K562 (cell line): ENCODE data around the gene MRAS. TPM values are rescaled to one million over a fixed set of nuclear protein-coding genes. Genes with fewer than 3 reads are reported as not detected.

ENCODE experiments used
- ATF3 ChIP-seq, 2 experiments: fragments of 450-650 bp in 1 of 2; sonication (generic) in 1 of 2; formaldehyde crosslinking in 1 of 2; IDR thresholded peaks in 1 of 2; conservative IDR thresholded peaks in 1 of 2; 2 replicates each; pipeline versions ENCODE4 v1.6.1 to v1.8.1; 2016 to 2023; ENCODE audit warnings: mild to moderate bottlenecking in 2 of 2, moderate library complexity in 2 of 2, inconsistent platforms in 1 of 2, missing genetic modification reagents in 1 of 2
- MNT ChIP-seq, 2 experiments: fragments of 450-650 bp; conservative IDR thresholded peaks; 2 replicates each; pipeline ENCODE4 v1.6.1; 2017; ENCODE audit warnings: mild to moderate bottlenecking in 2 of 2, moderate library complexity in 2 of 2
- NKRF ChIP-seq: fragments of 450-650 bp; IDR thresholded peaks from 2 replicates; pipeline ENCODE4 v1.6.1; 2016; ENCODE audit warnings: borderline replicate concordance
- SAP30 ChIP-seq: fragments of 200-600 bp; sonication (generic); IDR thresholded peaks from 2 replicates; pipeline ENCODE4 v1.6.1; 2012; ENCODE audit warnings: borderline replicate concordance, low read depth, mild to moderate bottlenecking, moderate library complexity, low read length, control low read depth, inconsistent platforms; ENCODE audit not compliant: insufficient read depth, poor library complexity, severe bottlenecking
- THAP7 ChIP-seq: fragments of 250-450 bp; sonication (Bioruptor Pico); IDR thresholded peaks from 2 replicates; pipeline ENCODE4 v1.5.0; 2021
- polyA plus RNA-seq, 8 experiments: library from polyadenylated mRNA; depleted of rRNA in 4 of 8; stranded (reverse) in 5 of 8; unstranded in 3 of 8; fragments of >200 nt; fragmentation: Nextera tagmentation in 2 of 8; fragmentation: Illumina TruSeq in 1 of 8; extraction: Ambion mirVana in 2 of 8; extraction: Trizol in 1 of 8; gene quantifications; 2 replicates each; pipeline versions ENCODE4 v1.2.1 to v1.2.3, GENCODE V29; 2011 to 2014; ENCODE audit warnings: inconsistent platforms in 1 of 8, missing spikeins in 1 of 8
- total RNA-seq, 7 experiments: library from RNA; depleted of rRNA in 6 of 7; stranded (reverse); fragments of >200 nt in 6 of 7; fragmentation: Illumina TruSeq in 2 of 7; extraction: Trizol in 2 of 7; gene quantifications; 2 replicates each; pipeline versions ENCODE4 v1.2.1 to v1.2.3, GENCODE V29; 2011 to 2021; ENCODE audit warnings: low replicate concordance in 1 of 7

Gene MRAS
- total and polyA plus RNA-seq, 9 of the 15 experiments (the other 6 are each of a cell fraction or from before 2014, with no cell fraction given) = 1.5 to 10.0 (median 5.0) TPM

- TF ChIP-seq MNT (conservative IDR thresholded peaks at IDR 0.05) = no peak
- no peak for TF ChIP-seq SAP30
- no peak for TF ChIP-seq NKRF
- no peak for TF ChIP-seq THAP7
- TF ChIP-seq ATF3 (IDR thresholded peaks at IDR 0.05) = no peak
- no peak for TF ChIP-seq ATF3 (CRISPR knock-in tag; conservative IDR thresholded peaks at IDR 0.05)
Measured at GRCh38 chr3:138338244-138338643, 10.1 kb upstream of the MRAS start (continued).
